ENCODE data around the gene HSD17B2. TPM values are rescaled to one million over a fixed set of nuclear protein-coding genes. Genes with fewer than 3 reads are reported as not detected.

Gene HSD17B2
- total RNA-seq, 1 donor from 2014 or later: 0.13 TPM

DNA sequence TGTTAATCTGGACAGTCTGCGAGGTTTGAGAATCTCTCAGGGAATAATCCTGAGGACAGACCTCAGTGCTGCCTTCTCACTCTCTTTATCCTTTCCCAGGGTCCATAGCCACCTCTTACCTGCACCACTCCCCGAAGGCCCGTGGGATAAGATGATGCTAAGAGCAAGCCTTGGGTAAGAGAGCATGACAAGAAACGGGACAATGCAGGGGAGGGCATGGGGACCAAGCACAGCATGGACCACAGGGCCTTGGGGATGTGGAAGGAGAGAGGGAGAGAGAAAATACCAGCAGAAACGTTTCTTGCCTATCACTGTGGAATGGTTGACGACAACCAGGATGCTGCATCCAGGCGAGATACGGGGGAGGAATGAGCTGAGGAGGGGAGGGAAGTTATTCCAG lies 15.5 kb upstream of the HSD17B2 start:
- DNase-seq (ENCODE audit: low read depth, low spot score): no peak

DNA sequence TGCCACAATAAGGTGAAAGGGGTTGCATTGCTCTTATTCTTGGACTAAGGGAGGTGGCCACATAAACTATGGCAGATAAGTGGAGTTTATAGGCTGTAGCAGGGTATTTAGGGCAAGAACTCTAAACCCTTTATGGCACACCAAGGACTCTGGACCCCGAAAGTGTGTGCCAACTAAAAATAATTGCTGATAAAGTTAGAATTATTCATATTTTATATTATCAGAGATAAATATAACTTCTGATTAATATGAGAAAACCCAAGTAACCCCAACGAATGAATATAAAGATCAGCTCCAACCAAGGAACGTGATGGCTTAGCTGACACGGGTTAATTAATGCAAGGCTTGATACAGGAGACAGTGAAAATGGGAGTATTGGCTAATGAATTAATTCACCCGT lies 15.0 kb upstream of the HSD17B2 start:
- no peak for DNase-seq (ENCODE audit: low read depth, low spot score)

- no peak for DNase-seq (ENCODE audit: low read depth, low spot score)
Measured at GRCh38 chr16:82023206-82023605, 11.8 kb upstream of the HSD17B2 start.

DNA sequence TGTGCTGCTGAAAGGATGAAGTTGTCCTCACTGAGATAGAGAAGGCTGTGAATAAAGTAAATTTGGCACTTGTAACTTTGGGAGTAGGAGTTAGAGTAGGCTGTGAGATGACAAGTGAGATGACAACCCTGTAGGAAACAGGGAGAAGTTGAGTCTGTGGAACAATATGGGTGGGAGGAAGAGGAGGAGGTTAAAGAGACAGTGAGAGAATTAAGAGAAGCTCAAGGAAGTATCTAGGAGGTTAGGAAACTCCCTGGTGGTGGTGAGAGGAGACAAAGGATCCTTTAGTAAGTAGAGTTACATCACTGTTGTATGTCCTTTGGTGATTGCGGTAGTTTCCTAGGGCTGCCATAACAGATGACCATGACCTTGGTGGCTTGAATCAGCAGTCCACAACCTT lies 10.7 kb upstream of the HSD17B2 start:
- no peak for DNase-seq (ENCODE audit: low read depth, low spot score)

GRCh38 chr16:82024883-82025282 lies 10.2 kb upstream of the HSD17B2 start:
- no peak for DNase-seq (ENCODE audit: low read depth, low spot score)

DNA sequence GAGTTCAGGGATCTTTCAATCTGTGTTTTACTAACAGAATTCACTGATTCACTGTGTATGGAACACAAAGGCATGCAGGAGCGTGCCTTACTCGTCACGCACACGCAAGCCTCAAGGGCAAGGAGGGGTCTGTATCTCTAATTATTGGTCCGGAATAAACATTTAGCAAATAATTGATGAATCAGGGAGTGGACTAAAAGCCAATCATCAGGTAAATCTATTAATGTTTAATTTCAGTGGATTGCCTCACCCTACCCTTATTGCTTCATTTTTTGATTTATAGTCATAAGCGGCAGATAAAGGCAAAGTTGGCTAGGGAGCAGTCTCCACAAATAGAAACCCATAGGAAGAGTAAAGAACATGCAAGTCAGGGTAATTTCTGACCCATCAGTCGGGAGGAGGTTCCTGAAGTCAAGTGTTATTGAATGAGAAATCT lies 7.4 kb upstream of the HSD17B2 start:
- DNase-seq (ENCODE audit: low read depth, low spot score): no peak

GRCh38 chr16:82031116-82032084 lies 3.7 kb upstream of the HSD17B2 start:
- DNase-seq (ENCODE audit: low read depth, low spot score): peak; percentile 5

- no peak for DNase-seq (ENCODE audit: low read depth, low spot score)
Measured at GRCh38 chr16:82033006-82033405, 2.0 kb upstream of the HSD17B2 start.

- no peak for DNase-seq (ENCODE audit: low read depth, low spot score)
Measured at GRCh38 chr16:82033683-82034300, 1.3 kb upstream of the HSD17B2 start.

GRCh38 chr16:82037251-82037650 lies 2.2 kb downstream of the HSD17B2 start:
- DNase-seq (ENCODE audit: low read depth, low spot score): no peak

DNA sequence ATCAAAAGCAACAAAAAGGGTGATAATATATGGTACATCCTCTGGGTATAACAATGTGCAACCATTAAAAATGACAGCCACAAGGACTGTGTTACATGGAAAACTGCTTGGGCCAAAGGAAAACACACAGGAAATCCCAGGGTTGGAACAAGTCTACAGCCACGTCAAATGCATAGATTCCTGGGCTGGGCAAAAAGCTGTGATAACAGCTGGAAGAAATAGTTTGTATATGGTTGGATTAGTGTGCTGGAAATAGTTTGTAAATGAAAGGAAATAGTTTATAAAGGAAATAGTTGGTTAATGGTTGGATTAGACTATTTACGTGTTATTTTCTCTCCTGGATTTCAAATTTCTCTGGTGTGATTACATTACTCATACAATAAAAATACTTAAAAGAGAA lies 2.6 kb downstream of the HSD17B2 start:
- no peak for DNase-seq (ENCODE audit: low read depth, low spot score)

- DNase-seq (ENCODE audit: low read depth, low spot score): no peak
Measured at GRCh38 chr16:82040296-82040695, 5.2 kb downstream of the HSD17B2 start.

DNA sequence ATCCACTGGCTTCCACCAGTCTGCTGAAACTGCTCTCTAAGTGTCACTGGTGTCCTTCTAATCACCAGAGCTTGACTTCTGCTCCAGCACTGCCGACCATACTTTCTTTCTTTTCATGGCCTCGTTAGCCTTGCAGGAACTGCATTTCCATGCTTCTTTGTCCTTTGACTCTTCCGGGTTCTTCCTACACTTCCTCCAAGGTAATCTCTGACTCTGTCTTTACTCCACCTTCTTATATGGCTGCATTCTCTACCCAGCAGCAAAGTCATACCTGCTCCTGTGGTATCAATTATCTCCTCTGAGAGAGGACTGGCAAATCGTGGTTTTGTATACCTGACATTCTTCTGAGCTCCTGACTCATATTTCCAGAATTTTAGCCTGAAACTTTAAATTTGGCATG lies 6.5 kb downstream of the HSD17B2 start:
- DNase-seq (ENCODE audit: low read depth, low spot score): no peak

DNA sequence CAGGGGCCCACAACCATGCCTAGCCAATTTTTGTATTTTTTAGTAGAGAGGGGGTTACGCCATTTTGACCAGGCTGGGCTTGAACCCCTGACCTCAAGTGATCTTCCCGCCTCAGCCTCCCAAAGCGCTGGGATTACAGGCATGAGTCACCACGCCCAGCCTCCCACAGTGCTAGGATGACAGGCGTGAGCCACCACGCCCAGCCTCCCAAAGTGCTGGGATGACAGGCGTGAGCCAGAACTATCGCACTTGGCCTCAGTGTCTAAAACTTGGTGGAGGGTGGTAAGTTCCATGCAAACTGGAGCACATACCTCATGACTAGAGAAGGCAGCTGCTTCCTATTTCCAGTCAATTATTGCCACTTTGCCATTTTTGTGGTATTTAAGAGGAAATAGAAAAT lies 7.1 kb downstream of the HSD17B2 start:
- DNase-seq (ENCODE audit: low read depth, low spot score): no peak

DNA sequence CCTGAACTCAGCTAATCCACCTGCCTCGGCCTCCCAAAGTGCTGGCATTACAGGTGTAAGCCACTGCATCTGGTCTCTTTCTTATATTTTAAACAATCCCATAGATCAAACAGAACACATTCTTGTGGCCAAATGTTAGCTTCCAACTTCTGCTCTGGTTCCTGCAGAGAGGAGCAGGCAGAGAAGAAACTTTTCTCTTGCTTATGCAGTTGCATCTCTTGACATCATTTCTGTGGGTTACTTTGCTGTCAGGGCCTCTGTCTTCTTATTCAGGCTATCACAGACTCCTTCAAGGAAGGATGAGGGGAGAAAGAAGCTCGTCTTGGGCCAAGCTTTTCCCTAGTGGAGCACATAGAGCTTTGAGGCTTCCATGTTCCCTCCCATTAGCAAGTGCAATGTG lies 7.8 kb downstream of the HSD17B2 start:
- no peak for DNase-seq (ENCODE audit: low read depth, low spot score)

DNA sequence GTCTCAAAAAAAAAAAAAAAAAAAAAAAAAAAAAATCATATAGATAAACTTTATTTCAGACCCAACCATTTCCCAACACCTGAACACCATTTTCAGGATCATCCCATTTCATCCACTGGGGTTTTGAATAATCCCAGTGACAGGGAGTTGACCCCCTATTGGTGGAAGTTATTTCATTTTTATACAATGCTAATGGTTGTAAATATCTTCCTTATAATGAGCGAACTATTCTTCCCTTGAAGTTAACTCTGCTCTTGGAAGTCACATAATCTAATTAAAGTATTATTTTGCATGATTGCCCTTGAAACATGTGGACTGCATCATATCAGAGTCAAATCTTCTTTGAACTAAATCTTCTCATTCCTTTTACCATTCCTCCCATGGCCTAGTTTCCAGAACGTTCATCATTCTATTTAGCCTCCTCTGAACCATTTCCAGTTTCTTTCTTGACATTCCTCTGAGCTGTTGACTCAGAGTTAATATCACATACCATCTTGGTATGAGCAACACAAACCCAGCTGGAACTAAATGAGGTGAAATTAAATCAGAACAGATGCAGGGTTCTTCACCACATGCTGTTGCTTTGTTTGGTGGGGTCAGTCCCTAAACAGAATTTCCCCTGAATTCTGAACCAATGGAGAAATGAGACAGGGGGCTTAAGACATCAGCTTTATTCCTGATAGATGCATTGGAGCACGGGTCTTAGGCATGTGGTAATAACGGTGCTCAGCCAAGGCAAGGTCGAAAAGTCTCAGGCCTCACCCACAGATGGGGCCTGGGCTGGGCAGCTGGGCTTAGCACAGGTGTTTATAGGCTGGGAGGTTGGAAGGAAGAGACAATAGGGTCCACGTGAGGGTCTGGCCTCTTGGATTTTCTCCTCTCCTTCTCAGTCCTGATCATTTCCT lies 8.9 kb downstream of the HSD17B2 start:
- no peak for DNase-seq (ENCODE audit: low read depth, low spot score)

DNA sequence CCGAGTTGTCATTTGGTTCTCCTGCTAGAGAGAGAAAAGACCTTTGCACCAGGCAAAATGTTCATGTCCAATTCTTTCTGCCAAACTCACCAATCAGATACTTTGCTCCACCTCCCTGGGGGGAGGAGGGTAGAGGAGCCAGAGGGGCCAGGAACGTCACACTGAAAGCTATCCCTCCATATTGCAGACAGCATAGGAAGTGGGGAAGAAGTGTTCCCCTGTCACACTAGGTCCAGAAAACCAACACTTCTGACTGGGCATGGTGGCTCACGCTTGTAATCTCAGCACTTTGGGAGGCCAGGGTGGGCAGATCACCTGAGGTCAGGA lies 9.5 kb downstream of the HSD17B2 start:
- no peak for DNase-seq (ENCODE audit: low read depth, low spot score)

GRCh38 chr16:82045465-82045864 lies 10.4 kb downstream of the HSD17B2 start:
- no peak for DNase-seq (ENCODE audit: low read depth, low spot score)

- no peak for DNase-seq (ENCODE audit: low read depth, low spot score)
Measured at GRCh38 chr16:82046541-82046940, 11.5 kb downstream of the HSD17B2 start.

- no peak for DNase-seq (ENCODE audit: low read depth, low spot score)
Measured at GRCh38 chr16:82046941-82047340, 11.9 kb downstream of the HSD17B2 start.

- no peak for DNase-seq (ENCODE audit: low read depth, low spot score)
Measured at GRCh38 chr16:82047374-82047773, 12.3 kb downstream of the HSD17B2 start.

GRCh38 chr16:82047787-82048186 lies 12.7 kb downstream of the HSD17B2 start:
- DNase-seq (ENCODE audit: low read depth, low spot score): no peak
